Neural progenitor cell (in vitro differentiated cells): ENCODE measurements around the gene ARL16.

ENCODE experiments used
- CTCF ChIP-seq: fragments of 200-600 bp; sonication (generic); IDR thresholded peaks from 2 replicates; pipeline ENCODE4 v1.5.1; 2017; ENCODE audit warnings: antibody characterized with exemption, mild to moderate bottlenecking
- EZH2 ChIP-seq: fragments of 200-600 bp; sonication (generic); IDR thresholded peaks from 2 replicates; pipeline ENCODE4 v1.6.1; 2017; ENCODE audit warnings: antibody characterized with exemption, mild to moderate bottlenecking, moderate library complexity
- EZH2phosphoT487 ChIP-seq: fragments of 200-600 bp; sonication (generic); IDR thresholded peaks from 2 replicates; pipeline ENCODE4 v1.6.1; 2017; ENCODE audit warnings: antibody characterized with exemption

GRCh38 chr17:81665205-81666091 lies 18.1 kb downstream of the ARL16 start:
- no peak for TF ChIP-seq EZH2
- TF ChIP-seq EZH2phosphoT487: no peak
- no peak for TF ChIP-seq CTCF
